MM.1S (cell line): ENCODE data around the gene CRTC3.

ENCODE experiments used
- EZH2 ChIP-seq: fragments of 300-600 bp; sonication (generic); optimal IDR thresholded peaks from 2 replicates; pipeline ENCODE3; 2017; ENCODE audit warnings: low read depth, mild to moderate bottlenecking, antibody characterized with exemption, low read length, mixed read lengths
- TF ChIP-seq, protein P1 (sequence below): fragments of 300-600 bp; sonication (generic); IDR thresholded peaks from 2 replicates; pipeline ENCODE4 v1.5.1; 2016; ENCODE audit warnings: antibody characterized with exemption, low read length, mixed read lengths

DNA sequence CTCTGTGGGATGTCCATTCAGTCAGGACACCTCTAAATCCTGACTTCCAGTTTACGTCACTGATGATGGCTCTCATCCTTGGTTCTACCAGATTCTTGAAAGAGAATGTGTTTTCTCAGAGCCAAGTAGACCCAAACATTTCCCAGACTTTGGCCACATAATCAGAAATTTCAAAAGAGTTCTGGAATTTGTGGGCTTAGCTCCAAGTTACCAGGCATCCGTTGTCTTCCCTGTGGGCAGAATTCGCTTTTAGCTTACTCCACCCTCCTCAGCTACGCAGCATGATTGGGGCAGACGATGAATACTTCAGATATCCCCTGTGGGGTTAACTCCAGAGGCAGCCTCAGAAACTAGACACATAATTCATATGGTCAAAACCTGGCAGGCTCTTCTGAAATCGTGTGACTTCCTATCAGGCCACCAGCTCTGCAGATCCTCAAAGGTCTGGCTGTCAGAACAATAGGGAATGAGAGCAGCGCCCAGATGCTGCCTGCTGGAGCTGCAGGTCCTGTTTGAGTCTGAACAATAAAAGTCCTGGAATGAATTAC, 30.6 kb downstream of the CRTC3 start:
- TF ChIP-seq, protein P1, sequence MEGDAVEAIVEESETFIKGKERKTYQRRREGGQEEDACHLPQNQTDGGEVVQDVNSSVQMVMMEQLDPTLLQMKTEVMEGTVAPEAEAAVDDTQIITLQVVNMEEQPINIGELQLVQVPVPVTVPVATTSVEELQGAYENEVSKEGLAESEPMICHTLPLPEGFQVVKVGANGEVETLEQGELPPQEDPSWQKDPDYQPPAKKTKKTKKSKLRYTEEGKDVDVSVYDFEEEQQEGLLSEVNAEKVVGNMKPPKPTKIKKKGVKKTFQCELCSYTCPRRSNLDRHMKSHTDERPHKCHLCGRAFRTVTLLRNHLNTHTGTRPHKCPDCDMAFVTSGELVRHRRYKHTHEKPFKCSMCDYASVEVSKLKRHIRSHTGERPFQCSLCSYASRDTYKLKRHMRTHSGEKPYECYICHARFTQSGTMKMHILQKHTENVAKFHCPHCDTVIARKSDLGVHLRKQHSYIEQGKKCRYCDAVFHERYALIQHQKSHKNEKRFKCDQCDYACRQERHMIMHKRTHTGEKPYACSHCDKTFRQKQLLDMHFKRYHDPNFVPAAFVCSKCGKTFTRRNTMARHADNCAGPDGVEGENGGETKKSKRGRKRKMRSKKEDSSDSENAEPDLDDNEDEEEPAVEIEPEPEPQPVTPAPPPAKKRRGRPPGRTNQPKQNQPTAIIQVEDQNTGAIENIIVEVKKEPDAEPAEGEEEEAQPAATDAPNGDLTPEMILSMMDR = no peak
- TF ChIP-seq EZH2 = no peak
